ENCODE results near the gene RAB20.

The RAB20 gene

DNA sequence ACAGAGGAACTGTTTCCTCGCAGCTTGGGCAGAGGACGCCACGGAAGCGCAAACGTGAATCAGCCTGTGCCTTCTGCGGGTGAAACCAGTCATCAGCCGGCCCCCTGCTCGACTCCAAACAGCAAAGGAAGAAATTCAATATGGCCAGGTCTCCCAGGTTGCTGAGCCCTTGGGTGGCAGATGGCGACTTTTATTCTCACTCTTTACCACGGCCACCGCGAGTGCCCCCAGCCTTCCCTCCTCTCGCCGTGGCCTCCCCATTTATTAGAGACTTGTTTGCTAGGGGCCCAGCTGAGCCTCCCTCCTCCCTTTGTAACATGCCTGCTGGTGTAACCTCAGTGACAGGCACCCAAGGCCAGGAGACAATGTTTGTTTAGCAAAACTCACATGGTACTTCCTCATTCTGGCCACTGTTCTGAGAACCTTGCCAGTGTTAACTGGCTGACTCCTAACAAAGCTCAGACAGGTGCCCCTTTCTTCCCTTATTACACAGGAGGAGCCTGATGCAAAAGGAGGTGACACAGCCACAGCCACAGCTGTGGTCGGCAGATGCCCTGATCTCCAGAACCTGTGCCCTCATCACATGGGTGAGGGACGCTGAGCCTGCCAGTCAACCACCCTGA, 5.8 kb downstream of the RAB20 start:
- no peak for TF ChIP-seq CTCF (IDR thresholded peaks at IDR 0.05; ENCODE audit: insufficient read depth, missing control alignments)
- DNase-seq (ENCODE audit: insufficient read length, low spot score) (no peak), FAIRE-seq (no peak)

DNA sequence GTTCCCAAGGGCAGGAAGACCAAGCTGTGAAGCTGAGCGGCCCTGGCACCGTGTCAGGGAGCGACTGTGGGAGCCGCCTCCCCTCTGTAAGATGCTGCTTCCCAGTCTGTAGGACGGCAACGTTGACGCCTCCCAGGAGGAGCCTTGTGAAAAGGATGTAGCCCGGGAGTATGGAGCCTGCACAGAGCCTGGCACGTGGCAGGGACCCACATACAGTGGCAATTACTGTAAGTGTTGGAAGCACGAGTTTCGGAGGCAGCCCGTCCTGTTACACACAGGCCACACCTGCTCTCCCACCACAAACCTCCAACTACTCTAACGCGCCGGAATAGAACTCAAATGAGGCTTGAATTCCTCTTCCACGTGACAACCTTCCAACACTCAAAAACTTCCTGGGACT, 6.6 kb downstream of the RAB20 start:
- DNase-seq (ENCODE audit: insufficient read length, low spot score) = no peak
- TF ChIP-seq CTCF (IDR thresholded peaks at IDR 0.05; ENCODE audit: insufficient read depth, missing control alignments) = no peak
- FAIRE-seq = no peak

GRCh38 chr13:110554227-110554836, 7.2 kb downstream of the RAB20 start:
- TF ChIP-seq CTCF (IDR thresholded peaks at IDR 0.05; ENCODE audit: insufficient read depth, missing control alignments) = no peak
- FAIRE-seq (no peak), DNase-seq (ENCODE audit: insufficient read length, low spot score) (no peak)

GRCh38 chr13:110553417-110553816, 8.1 kb downstream of the RAB20 start:
- FAIRE-seq = no peak
- no peak for DNase-seq (ENCODE audit: insufficient read length, low spot score)

GRCh38 chr13:110552767-110553166, 8.8 kb downstream of the RAB20 start:
- FAIRE-seq (no peak), DNase-seq (ENCODE audit: insufficient read length, low spot score) (no peak)
- no peak for TF ChIP-seq CTCF (IDR thresholded peaks at IDR 0.05; ENCODE audit: insufficient read depth, missing control alignments)

More at GRCh38 chr13:110553417-110553816, 8.1 kb downstream of the RAB20 start:
- TF ChIP-seq CTCF (IDR thresholded peaks at IDR 0.05; ENCODE audit: insufficient read depth, missing control alignments) = no peak

- TF ChIP-seq CTCF (IDR thresholded peaks at IDR 0.05; ENCODE audit: insufficient read depth, missing control alignments) = no peak
- DNase-seq (ENCODE audit: insufficient read length, low spot score) = no peak
- no peak for FAIRE-seq
Measured at GRCh38 chr13:110551284-110551683, 10.2 kb downstream of the RAB20 start.

DNA sequence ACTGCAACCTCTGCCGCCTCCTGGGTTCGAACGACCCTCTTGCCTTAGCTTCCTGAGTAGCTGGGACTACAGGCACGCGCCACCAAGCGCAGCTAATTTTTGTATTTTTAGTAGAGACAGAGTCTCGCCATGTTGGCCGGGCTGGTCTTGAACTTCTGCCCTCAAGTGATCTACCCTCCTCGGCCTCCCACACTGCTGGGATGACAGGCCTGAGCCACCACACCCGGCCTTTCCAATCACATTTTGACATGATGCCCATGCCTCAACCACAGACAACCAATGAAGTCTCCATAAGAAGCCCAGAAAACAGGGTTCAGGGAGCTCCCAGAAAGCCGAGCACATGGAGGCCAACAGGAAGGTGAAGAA, 11.7 kb downstream of the RAB20 start:
- no peak for TF ChIP-seq CTCF (IDR thresholded peaks at IDR 0.05; ENCODE audit: insufficient read depth, missing control alignments)
- DNase-seq (ENCODE audit: insufficient read length, low spot score) = no peak
- FAIRE-seq = no peak
